ENCODE measurements around the gene PAPPA2.

DNA sequence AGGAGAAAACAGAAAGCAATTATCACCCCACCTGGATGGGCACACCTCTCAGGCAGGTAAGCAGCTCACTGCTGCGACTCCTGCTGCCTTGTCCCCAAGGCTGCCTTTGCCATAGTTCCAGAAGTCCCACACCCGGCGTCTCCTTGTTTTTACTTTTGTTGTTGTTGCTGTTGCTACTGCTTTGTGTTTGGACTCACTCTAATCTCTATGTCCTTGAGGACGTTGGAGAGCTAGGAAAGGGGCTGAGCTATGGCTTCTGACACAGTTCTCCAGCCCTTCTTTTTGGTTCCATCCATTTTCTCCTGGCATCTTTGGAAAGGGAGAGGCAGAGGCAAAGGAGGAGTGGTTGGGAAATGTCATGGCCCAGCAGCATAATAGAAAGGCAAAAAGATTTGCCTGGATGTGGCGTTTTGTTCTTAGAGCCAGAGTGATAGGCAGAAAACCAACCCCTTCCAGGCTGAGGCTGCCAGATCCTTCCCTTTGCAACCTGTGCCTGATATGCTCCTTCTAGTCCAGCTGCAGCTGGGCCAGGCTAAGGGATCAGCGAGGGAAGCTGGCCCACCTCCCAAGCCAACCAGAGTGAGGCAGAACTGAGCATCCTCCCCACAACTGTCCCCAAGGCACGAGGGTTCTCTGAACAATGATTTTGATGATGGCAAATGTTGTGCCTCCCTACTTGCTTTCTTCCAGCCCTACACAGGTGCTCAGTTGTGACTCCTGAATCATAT, 430.8 kb downstream of the PAPPA2 start:
- TF ChIP-seq, protein P1, sequence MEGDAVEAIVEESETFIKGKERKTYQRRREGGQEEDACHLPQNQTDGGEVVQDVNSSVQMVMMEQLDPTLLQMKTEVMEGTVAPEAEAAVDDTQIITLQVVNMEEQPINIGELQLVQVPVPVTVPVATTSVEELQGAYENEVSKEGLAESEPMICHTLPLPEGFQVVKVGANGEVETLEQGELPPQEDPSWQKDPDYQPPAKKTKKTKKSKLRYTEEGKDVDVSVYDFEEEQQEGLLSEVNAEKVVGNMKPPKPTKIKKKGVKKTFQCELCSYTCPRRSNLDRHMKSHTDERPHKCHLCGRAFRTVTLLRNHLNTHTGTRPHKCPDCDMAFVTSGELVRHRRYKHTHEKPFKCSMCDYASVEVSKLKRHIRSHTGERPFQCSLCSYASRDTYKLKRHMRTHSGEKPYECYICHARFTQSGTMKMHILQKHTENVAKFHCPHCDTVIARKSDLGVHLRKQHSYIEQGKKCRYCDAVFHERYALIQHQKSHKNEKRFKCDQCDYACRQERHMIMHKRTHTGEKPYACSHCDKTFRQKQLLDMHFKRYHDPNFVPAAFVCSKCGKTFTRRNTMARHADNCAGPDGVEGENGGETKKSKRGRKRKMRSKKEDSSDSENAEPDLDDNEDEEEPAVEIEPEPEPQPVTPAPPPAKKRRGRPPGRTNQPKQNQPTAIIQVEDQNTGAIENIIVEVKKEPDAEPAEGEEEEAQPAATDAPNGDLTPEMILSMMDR (IDR thresholded peaks at IDR 0.05): no peak
- TF ChIP-seq POLR2AphosphoS5 (IDR thresholded peaks at IDR 0.05) (no peak), POLR2A (IDR thresholded peaks at IDR 0.05) (no peak)

Data from sigmoid colon (tissue), 4 donors.